H1 (cell line): ENCODE measurements around the gene ST6GALNAC3. TPM values are rescaled to one million over a fixed set of nuclear protein-coding genes. Genes with fewer than 3 reads are reported as not detected.

Source experiments
- CTCF ChIA-PET: fragments of 300-600 bp; sonication (Branson Sonifier 250); formaldehyde crosslinking; loops from one replicate; lab custom pipeline; 2021; ENCODE audit not compliant: partially characterized antibody; lab: Charles Lee
- POLR2A ChIA-PET: fragments of 300-600 bp; sonication (Branson Sonifier 250); formaldehyde crosslinking; loops from one replicate; lab custom pipeline; 2021; ENCODE audit warnings: inconsistent platforms; ENCODE audit not compliant: partially characterized antibody; lab: Charles Lee
- DNase-seq, 2 experiments: peaks; one replicate each; pipeline versions ENCODE4 v3.0.0 to v3.0.0-alpha.2; 2010 to 2022; ENCODE audit warnings: low spot score in 2 of 2, low read depth in 1 of 2, mixed read lengths in 1 of 2
- FAIRE-seq: peaks from 2 replicates; lab custom pipeline; 2011; peaks lifted over from hg19 to GRCh38; lab: Jason Lieb, UNC
- H2AFZ ChIP-seq: 2 replicates; pipeline ENCODE4 v1.8.1; 2012; ENCODE audit warnings: low read length, inconsistent platforms
- H2AK5ac ChIP-seq: 2 replicates; pipeline ENCODE4 v1.6.1; 2013; ENCODE audit warnings: low read depth, low read length
- H2BK120ac ChIP-seq: replicated peaks from 2 replicates; pipeline ENCODE3; 2013; ENCODE audit warnings: low read depth, low read length, inconsistent platforms
- H2BK12ac ChIP-seq: 2 replicates; pipeline ENCODE4 v1.6.1; 2013; ENCODE audit warnings: low read depth, low read length
- H2BK15ac ChIP-seq: 2 replicates; pipeline ENCODE4 v1.6.1; 2013; ENCODE audit warnings: low read length
- H2BK20ac ChIP-seq: 2 replicates; pipeline ENCODE4 v1.6.1; 2013; ENCODE audit warnings: low read length
- H2BK5ac ChIP-seq: 2 replicates; pipeline ENCODE4 v1.6.1; 2013; ENCODE audit warnings: low read depth, low read length
- H3K14ac ChIP-seq: 2 replicates; pipeline ENCODE4 v1.6.1; 2013; ENCODE audit warnings: inconsistent platforms; ENCODE audit not compliant: insufficient read length
- H3K18ac ChIP-seq: 2 replicates; pipeline ENCODE4 v1.6.1; 2013; ENCODE audit warnings: low read length; ENCODE audit errors: extremely low read depth
- H3K23ac ChIP-seq: 2 replicates; pipeline ENCODE4 v1.6.1; 2013; ENCODE audit warnings: inconsistent platforms; ENCODE audit not compliant: insufficient read length
- H3K23me2 ChIP-seq: 2 replicates; pipeline ENCODE4 v1.6.1; 2013; ENCODE audit warnings: low read depth, low read length
- H3K27ac ChIP-seq: 2 replicates; pipeline ENCODE4 v1.6.1; 2011; ENCODE audit warnings: low read depth, low read length, inconsistent platforms
- H3K27me3 ChIP-seq, 4 experiments: replicated peaks in 1 of 4; 1 replicate in 1 of 4; 2 replicates in 3 of 4; pipeline versions ENCODE4 v1.6.1 to v1.8.1; 2011 to 2013; ENCODE audit warnings: low read length in 3 of 4, mild to moderate bottlenecking in 3 of 4, inconsistent platforms in 2 of 4, mixed read lengths in 2 of 4, moderate library complexity in 1 of 4; ENCODE audit not compliant: control insufficient read depth in 3 of 4, insufficient read depth in 3 of 4; ENCODE audit errors: extremely low read depth in 1 of 4
- H3K36me3 ChIP-seq, 4 experiments: 2 replicates each; pipeline versions ENCODE4 v1.6.1 to v1.8.1; 2011 to 2013; ENCODE audit warnings: mild to moderate bottlenecking in 4 of 4, low read length in 3 of 4, moderate library complexity in 2 of 4, control low read depth in 1 of 4, inconsistent platforms in 1 of 4; ENCODE audit not compliant: insufficient read depth in 4 of 4, control insufficient read depth in 2 of 4
- H3K4ac ChIP-seq: replicated peaks from 2 replicates; pipeline ENCODE3; 2013; ENCODE audit warnings: low read length, low read depth, mixed read lengths, inconsistent platforms; ENCODE audit not compliant: insufficient read length
- H3K4me1 ChIP-seq, 4 experiments: replicated peaks in 1 of 4; 1 replicate in 1 of 4; 2 replicates in 3 of 4; pipeline versions ENCODE4 v1.6.1 to v1.8.1; 2011 to 2013; ENCODE audit warnings: low read length in 3 of 4, inconsistent platforms in 2 of 4, mixed read lengths in 1 of 4; ENCODE audit not compliant: insufficient read depth in 4 of 4, control insufficient read depth in 3 of 4
- H3K4me2 ChIP-seq, 2 experiments: 2 replicates each; pipeline versions ENCODE4 v1.6.1 to v1.8.1; 2011 to 2013; ENCODE audit warnings: low read depth in 2 of 2, low read length in 2 of 2, control low read depth in 1 of 2, inconsistent platforms in 1 of 2, mild to moderate bottlenecking in 1 of 2; ENCODE audit not compliant: insufficient read depth in 1 of 2
- H3K4me3 ChIP-seq, 4 experiments: fragments of 200-600, 300-600 bp in 1 of 4; sonication (generic), shearing (Covaris generic), sonication (Bioruptor Twin) in 1 of 4; 2 replicates each; pipeline versions ENCODE4 v1.5.1 to v1.8.1; 2011 to 2016; ENCODE audit warnings: low read length in 4 of 4, low read depth in 3 of 4, control low read depth in 2 of 4, inconsistent platforms in 2 of 4, mild to moderate bottlenecking in 2 of 4, mixed read lengths in 1 of 4, moderate library complexity in 1 of 4; ENCODE audit not compliant: insufficient read depth in 2 of 4; ENCODE audit errors: extremely low read depth in 1 of 4
- H3K56ac ChIP-seq: replicated peaks from 2 replicates; pipeline ENCODE3; 2013; ENCODE audit warnings: low read depth, mild to moderate bottlenecking, mixed read lengths, low read length, inconsistent platforms; ENCODE audit not compliant: insufficient read length
- H3K79me1 ChIP-seq: 2 replicates; pipeline ENCODE4 v1.6.1; 2013; ENCODE audit warnings: low read depth, low read length, control low read depth
- H3K79me2 ChIP-seq, 2 experiments: 2 replicates each; pipeline versions ENCODE4 v1.6.1 to v1.8.1; 2012 to 2013; ENCODE audit warnings: low read length in 2 of 2, mild to moderate bottlenecking in 2 of 2, inconsistent platforms in 1 of 2; ENCODE audit not compliant: insufficient read depth in 2 of 2, control insufficient read depth in 1 of 2
- H3K9ac ChIP-seq, 4 experiments: replicated peaks in 1 of 4; 1 replicate in 1 of 4; 2 replicates in 3 of 4; pipeline versions ENCODE4 v1.6.1 to v1.8.1; 2011 to 2013; ENCODE audit warnings: low read depth in 3 of 4, low read length in 3 of 4, control low read depth in 2 of 4, mild to moderate bottlenecking in 2 of 4, moderate library complexity in 2 of 4, inconsistent platforms in 1 of 4; ENCODE audit errors: extremely low read depth in 1 of 4
- H3K9me3 ChIP-seq, 2 experiments: 2 replicates each; pipeline versions ENCODE4 v1.6.1 to v1.8.1; 2012 to 2013; ENCODE audit warnings: mild to moderate bottlenecking in 2 of 2, moderate library complexity in 2 of 2, control low read depth in 1 of 2, inconsistent platforms in 1 of 2, low read depth in 1 of 2, low read length in 1 of 2, mixed read lengths in 1 of 2; ENCODE audit not compliant: insufficient read depth in 2 of 2
- H4K20me1 ChIP-seq, 2 experiments: replicated peaks in 1 of 2; 2 replicates each; pipeline versions ENCODE3 to v1.8.1; 2011 to 2013; ENCODE audit warnings: inconsistent platforms in 2 of 2, low read length in 2 of 2, mild to moderate bottlenecking in 1 of 2; ENCODE audit not compliant: insufficient read depth in 2 of 2, control insufficient read depth in 1 of 2
- H4K5ac ChIP-seq: 2 replicates; pipeline ENCODE4 v1.6.1; 2013; ENCODE audit warnings: low read length, low read depth, mixed read lengths, inconsistent platforms; ENCODE audit not compliant: insufficient read length
- H4K8ac ChIP-seq: 2 replicates; pipeline ENCODE4 v1.8.0; 2013; ENCODE audit warnings: mild to moderate bottlenecking, moderate library complexity, low read length, inconsistent platforms; ENCODE audit not compliant: insufficient read depth; ENCODE audit errors: extremely low read depth
- H4K91ac ChIP-seq: replicated peaks from 2 replicates; pipeline ENCODE3; 2013; ENCODE audit warnings: low read length, mixed read lengths, inconsistent platforms; ENCODE audit not compliant: insufficient read length
- CEBPB ChIP-seq: IDR thresholded peaks from 2 replicates; pipeline ENCODE4 v1.6.1; 2012; ENCODE audit warnings: low read depth, low read length
- KDM1A ChIP-seq: fragments of 200-600, 300-600 bp; sonication (generic); IDR thresholded peaks from 2 replicates; pipeline ENCODE4 v1.7.1; 2016; ENCODE audit warnings: mild to moderate bottlenecking, low read length, borderline replicate concordance
- WGBS, 2 experiments: shearing (Covaris generic) in 1 of 2; methylation state at CpG; one replicate each; pipeline versions ENCODE4 v1.1.6 to v1.1.7; 2013 to 2015; ENCODE audit warnings: low lambda C conversion rate in 2 of 2, mixed read lengths in 2 of 2, inconsistent platforms in 1 of 2, low coverage in 1 of 2, missing lambda C conversion rate in 1 of 2; ENCODE audit not compliant: insufficient replicate concordance in 2 of 2, insufficient coverage in 1 of 2, insufficient read length in 1 of 2; ENCODE audit errors: extremely low coverage in 1 of 2, missing lambda C conversion rate in 1 of 2; 5-methylcytosine and 5-hydroxymethylcytosine counted together
- polyA plus RNA-seq, 7 experiments: library from polyadenylated mRNA; depleted of rRNA in 3 of 7; stranded (reverse) in 5 of 7; unstranded in 2 of 7; fragments of >200 nt in 5 of 7; fragments of 200-250 nt in 2 of 7; gene quantifications; 1 replicate in 5 of 7; 2 replicates in 1 of 7; 4 replicates in 1 of 7; pipeline versions ENCODE4 v1.2.1 to v1.2.3, GENCODE V29; 2011 to 2013; ENCODE audit warnings: missing spikeins in 2 of 7, mixed read lengths in 2 of 7
- total RNA-seq: library from RNA; stranded (reverse); fragmentation: NEBNext Ultra II Directional; extraction: Animal tissue kit (Norgen Biotek cat#: 25700); gene quantifications from 2 replicates; pipeline ENCODE4 v1.2.1, GENCODE V29; 2021

ST6GALNAC3 gene
- total and polyA plus RNA-seq, 2 of the 8 experiments (the other 6 are each of a cell fraction or from before 2014, with no cell fraction given) = 4.9 to 19.0 TPM

GRCh38 chr1:76259270-76259669 lies 184.7 kb downstream of the ST6GALNAC3 start:
- Histone ChIP-seq H2BK20ac (no peak overlapping the region), H3K56ac (no peak overlapping the region), H3K79me1 (no peaks in the 10 kb centered on the region), H2BK12ac (no peak overlapping the region), H3K4me2 (no peak overlapping the region), H3K9me3 (no peaks in the 10 kb centered on the region), H4K5ac (no peak overlapping the region), H3K4me3 (no peak overlapping the region), H4K91ac (no peak overlapping the region), H2BK120ac (no peak overlapping the region), H2AK5ac (no peak overlapping the region), H3K27ac (no peak overlapping the region), H3K36me3 (no peaks in the 10 kb centered on the region), H3K9ac (no peak overlapping the region), H3K23ac (no peak overlapping the region), H2BK5ac (no peak overlapping the region), H2AFZ (no peak overlapping the region), H3K4ac (no peak overlapping the region), H3K23me2 (no peaks in the 10 kb centered on the region; the same call in 1 of the 2 replicates), H4K8ac (no peak overlapping the region), H3K14ac (no peak overlapping the region), H2BK15ac (no peak overlapping the region), H3K27me3 (peaks cover 0 to 2% (median 0%) of the 10 kb centered on the region in 4 experiments; a peak in 1 of 7 replicates), H3K18ac (no peak overlapping the region), H3K4me1 (0 out of 7 replicates have a peak, but pooled peaks cover 0 to 4% (median under 1%) of the 10 kb centered on the region in 4 experiments), H3K79me2 (0 out of 4 replicates have a peak, but pooled peaks cover 0 to 2% of the 10 kb centered on the region in 2 experiments), H4K20me1 (no peaks in the 10 kb centered on the region)
- FAIRE-seq (no peak), DNase-seq (no peak)
- WGBS, 2 experiments = 77% methylated on average over 1 of the region's 1 CpG; no CpG with 5 or more reads in 1 of the 2 experiments
- ChIA-PET CTCF (no interaction called here), POLR2A (no interaction called here)
- TF ChIP-seq CEBPB (no peak), KDM1A (no peak)
